Glutamatergic neuron (in vitro differentiated cells): Measurements from ENCODE around the gene AKR7A2. TPM values are rescaled to one million over a fixed set of nuclear protein-coding genes. Genes with fewer than 3 reads are reported as not detected.
A peak's percentile ranks its signal among the peaks of the same experiment; 100 is the strongest.

Source experiments
- DNase-seq: peaks from one replicate; pipeline ENCODE4 v3.0.0; 2022
- H3K27ac Mint-ChIP-seq: one replicate; pipeline ENCODE4 v1.8.0; 2020; ENCODE audit warnings: mild to moderate bottlenecking, mixed read lengths, inconsistent platforms; ENCODE audit not compliant: unreplicated experiment
- H3K27me3 Mint-ChIP-seq: one replicate; pipeline ENCODE4 v1.8.0; 2020; ENCODE audit warnings: mild to moderate bottlenecking, moderate library complexity, mixed read lengths, inconsistent platforms; ENCODE audit not compliant: unreplicated experiment
- H3K36me3 Mint-ChIP-seq: one replicate; pipeline ENCODE4 v1.8.0; 2020; ENCODE audit warnings: mild to moderate bottlenecking, mixed read lengths, inconsistent platforms; ENCODE audit not compliant: unreplicated experiment
- H3K4me1 Mint-ChIP-seq: one replicate; pipeline ENCODE4 v1.8.0; 2020; ENCODE audit warnings: mild to moderate bottlenecking, low read depth, mixed read lengths, inconsistent platforms; ENCODE audit not compliant: unreplicated experiment
- H3K4me3 Mint-ChIP-seq: one replicate; pipeline ENCODE4 v1.8.0; 2020; ENCODE audit warnings: mild to moderate bottlenecking, mixed read lengths, inconsistent platforms; ENCODE audit not compliant: unreplicated experiment
- H3K9me3 Mint-ChIP-seq: one replicate; pipeline ENCODE4 v1.8.0; 2020; ENCODE audit warnings: mild to moderate bottlenecking, moderate library complexity, mixed read lengths, inconsistent platforms; ENCODE audit not compliant: unreplicated experiment
- CTCF ChIP-seq: fragments of 200-600 bp; sonication (generic); IDR thresholded peaks from one replicate; pipeline ENCODE4 v1.5.0; 2021; ENCODE audit not compliant: partially characterized antibody, unreplicated experiment
- total RNA-seq: library from RNA; stranded (reverse); fragmentation: NEBNext Ultra II Directional; extraction: Animal tissue kit (Norgen Biotek cat#: 25700); gene quantifications from one replicate; pipeline ENCODE4 v1.2.1, GENCODE V29; 2021; ENCODE audit not compliant: unreplicated experiment

The AKR7A2 gene
- total RNA-seq, 1 donor from 2014 or later, result 35.7 TPM

- no peak for TF ChIP-seq CTCF
- H3K9me3 Mint-ChIP-seq, result peaks cover 8% of the 10 kb centered on the region
- no peak for DNase-seq
- H3K36me3 Mint-ChIP-seq, result peaks cover 4% of the 10 kb centered on the region
- no peak overlapping the region for H3K4me3 Mint-ChIP-seq
- peak overlapping the region; percentile 48 for H3K27ac Mint-ChIP-seq
- H3K27me3 Mint-ChIP-seq, result peaks cover 7% of the 10 kb centered on the region
- peaks cover 12% of the 10 kb centered on the region for H3K4me1 Mint-ChIP-seq
Observed at GRCh38 chr1:19327301-19327700, 15.4 kb upstream of the AKR7A2 start.

GRCh38 chr1:19326748-19327065 is 14.8 kb upstream of the AKR7A2 start:
- Mint-ChIP-seq H3K4me3 (no peak overlapping the region), H3K36me3 (peaks cover 4% of the 10 kb centered on the region), H3K27me3 (peaks cover 7% of the 10 kb centered on the region), H3K4me1 (peaks cover 7% of the 10 kb centered on the region), H3K9me3 (peaks cover 8% of the 10 kb centered on the region), H3K27ac (no peak overlapping the region)
- no peak for TF ChIP-seq CTCF
- DNase-seq, result no peak

- H3K9me3 Mint-ChIP-seq, result peaks cover 8% of the 10 kb centered on the region
- H3K36me3 Mint-ChIP-seq, result peaks cover 4% of the 10 kb centered on the region
- DNase-seq, result no peak
- peaks cover 7% of the 10 kb centered on the region for H3K4me1 Mint-ChIP-seq
- peaks cover 9% of the 10 kb centered on the region for H3K27me3 Mint-ChIP-seq
- H3K27ac Mint-ChIP-seq, result no peak overlapping the region
- no peak overlapping the region for H3K4me3 Mint-ChIP-seq
- no peak for TF ChIP-seq CTCF
Observed at GRCh38 chr1:19325958-19326747, 14.2 kb upstream of the AKR7A2 start.

- H3K4me3 Mint-ChIP-seq, result no peak overlapping the region
- peaks cover 9% of the 10 kb centered on the region for H3K27me3 Mint-ChIP-seq
- peaks cover 6% of the 10 kb centered on the region for H3K9me3 Mint-ChIP-seq
- no peak for TF ChIP-seq CTCF
- no peak overlapping the region for H3K27ac Mint-ChIP-seq
- peaks cover 6% of the 10 kb centered on the region for H3K4me1 Mint-ChIP-seq
- peaks cover 4% of the 10 kb centered on the region for H3K36me3 Mint-ChIP-seq
- DNase-seq, result no peak
Observed at GRCh38 chr1:19325368-19325957, 13.5 kb upstream of the AKR7A2 start.

- no peak for DNase-seq
- peaks cover 3% of the 10 kb centered on the region for H3K4me1 Mint-ChIP-seq
- no peak overlapping the region for H3K27ac Mint-ChIP-seq
- H3K36me3 Mint-ChIP-seq, result peaks cover 3% of the 10 kb centered on the region
- no peak for TF ChIP-seq CTCF
- peaks cover 6% of the 10 kb centered on the region for H3K9me3 Mint-ChIP-seq
- peaks cover 9% of the 10 kb centered on the region for H3K27me3 Mint-ChIP-seq
- no peak overlapping the region for H3K4me3 Mint-ChIP-seq
Observed at GRCh38 chr1:19324665-19324990, 12.7 kb upstream of the AKR7A2 start.
